HG03460 (cell line): ENCODE data around the gene ATF6.

ENCODE experiments used
- ATAC-seq: cut with Tn5 transposase; IDR thresholded peaks from one replicate; pipeline ENCODE4 v1.9.1; 2021; ENCODE audit not compliant: unreplicated experiment

Gene ATF6

GRCh38 chr1:161933592-161934588, 167.8 kb downstream of the ATF6 start:
- no peak for ATAC-seq

GRCh38 chr1:161935264-161935663, 169.1 kb downstream of the ATF6 start:
- no peak for ATAC-seq

GRCh38 chr1:161936786-161937185, 170.7 kb downstream of the ATF6 start:
- ATAC-seq = no peak

- ATAC-seq = no peak
These were observed 174.9 kb downstream of the ATF6 start for GRCh38 chr1:161940866-161941591.

- ATAC-seq = no peak
These were observed 175.8 kb downstream of the ATF6 start for GRCh38 chr1:161941726-161942436.

- no peak for ATAC-seq
These were observed 177.6 kb downstream of the ATF6 start for GRCh38 chr1:161943737-161944136.

- no peak for ATAC-seq
These were observed 178.3 kb downstream of the ATF6 start for GRCh38 chr1:161944381-161944780.

- no peak for ATAC-seq
These were observed 179.4 kb downstream of the ATF6 start for GRCh38 chr1:161945306-161946060.

- no peak for ATAC-seq
These were observed 180.2 kb downstream of the ATF6 start for GRCh38 chr1:161946071-161946987.

- ATAC-seq = no peak
These were observed 182.3 kb downstream of the ATF6 start for GRCh38 chr1:161948435-161948834.

GRCh38 chr1:161949548-161949947, 183.4 kb downstream of the ATF6 start:
- ATAC-seq = no peak

GRCh38 chr1:161950377-161950776, 184.3 kb downstream of the ATF6 start:
- no peak for ATAC-seq

- no peak for ATAC-seq
These were observed 185.5 kb downstream of the ATF6 start for GRCh38 chr1:161951646-161952045.

GRCh38 chr1:161952607-161953172, 186.6 kb downstream of the ATF6 start:
- ATAC-seq = no peak

GRCh38 chr1:161953256-161953920, 187.3 kb downstream of the ATF6 start:
- no peak for ATAC-seq

- ATAC-seq = no peak
These were observed 187.9 kb downstream of the ATF6 start for GRCh38 chr1:161954050-161954449.

GRCh38 chr1:161954466-161954865, 188.3 kb downstream of the ATF6 start:
- ATAC-seq = no peak

- ATAC-seq = no peak
These were observed 189.5 kb downstream of the ATF6 start for GRCh38 chr1:161955606-161956005.

- ATAC-seq = no peak
These were observed 190.0 kb downstream of the ATF6 start for GRCh38 chr1:161956097-161956496.
